SK-N-SH (cell line): ENCODE results near the gene STAMBP. TPM values are rescaled to one million over a fixed set of nuclear protein-coding genes. Genes with fewer than 3 reads are reported as not detected.

Experiments used
- CTCF ChIA-PET: fragments of 300-600, 350-600 bp; formaldehyde crosslinking; extraction: SDS; loops from one replicate; lab custom pipeline; 2021; lab: Yijun Ruan, JAX
- POLR2A ChIA-PET: fragments of 350-600 bp; sonication (Branson Sonifier 250); formaldehyde crosslinking; extraction: SDS; loops from one replicate; lab custom pipeline; 2020; ENCODE audit warnings: antibody characterized with exemption, inconsistent platforms; lab: Yijun Ruan, JAX
- DNase-seq: peaks from one replicate; pipeline ENCODE4 v3.0.0; 2012
- H2AFZ ChIP-seq: fragments of 200-600 bp; sonication (generic); 2 replicates; pipeline ENCODE4 v1.8.1; 2016; ENCODE audit warnings: antibody characterized with exemption, mild to moderate bottlenecking, low read depth
- H3F3A ChIP-seq: fragments of 200-600 bp; sonication (generic); replicated peaks from 2 replicates; pipeline ENCODE3; 2016; ENCODE audit warnings: antibody characterized with exemption, mild to moderate bottlenecking; ENCODE audit not compliant: insufficient read depth
- H3K27ac ChIP-seq, 2 experiments: fragments of 200-500 bp in 1 of 2; fragments of 200-600 bp in 1 of 2; sonication (Bioruptor generic) in 1 of 2; sonication (generic), shearing (Covaris generic) in 1 of 2; 2 replicates each; pipeline versions ENCODE4 v1.5.1 to v1.6.1; 2014 to 2016; ENCODE audit warnings: low read depth in 2 of 2, inconsistent platforms in 1 of 2, low read length in 1 of 2, mild to moderate bottlenecking in 1 of 2, mixed read lengths in 1 of 2
- H3K27me3 ChIP-seq: fragments of 200-600 bp; sonication (generic), shearing (Covaris generic); 2 replicates; pipeline ENCODE4 v1.6.1; 2016; ENCODE audit warnings: mixed run types; ENCODE audit not compliant: insufficient read depth
- H3K36me3 ChIP-seq, 2 experiments: fragments of 200-500 bp in 1 of 2; fragments of 200-600 bp in 1 of 2; sonication (Bioruptor generic) in 1 of 2; sonication (generic) in 1 of 2; replicated peaks in 1 of 2; 2 replicates each; pipeline versions ENCODE3 to v1.5.1; 2014 to 2016; ENCODE audit warnings: low read length in 1 of 2, mild to moderate bottlenecking in 1 of 2; ENCODE audit not compliant: insufficient read depth in 2 of 2, control insufficient read depth in 1 of 2
- H3K4me1 ChIP-seq, 2 experiments: fragments of 200-500 bp in 1 of 2; fragments of 200-600 bp in 1 of 2; sonication (Bioruptor generic) in 1 of 2; sonication (generic), shearing (Covaris generic) in 1 of 2; 2 replicates each; pipeline versions ENCODE4 v1.5.1 to v1.6.1; 2014 to 2016; ENCODE audit warnings: low read depth in 1 of 2, low read length in 1 of 2, mixed run types in 1 of 2; ENCODE audit not compliant: insufficient read depth in 2 of 2, control insufficient read depth in 1 of 2
- H3K4me2 ChIP-seq: fragments of 200-600 bp; sonication (generic), shearing (Covaris generic); 2 replicates; pipeline ENCODE4 v1.6.1; 2017; ENCODE audit warnings: mixed run types
- H3K4me3 ChIP-seq, 2 experiments: fragments of 200-500 bp in 1 of 2; fragments of 200-600 bp in 1 of 2; sonication (Bioruptor generic) in 1 of 2; sonication (generic), shearing (Covaris generic) in 1 of 2; 2 replicates each; pipeline versions ENCODE4 v1.5.1 to v1.8.1; 2014 to 2016; ENCODE audit warnings: low read depth in 2 of 2, inconsistent platforms in 1 of 2, low read length in 1 of 2, mild to moderate bottlenecking in 1 of 2, mixed read lengths in 1 of 2, moderate library complexity in 1 of 2
- H3K79me2 ChIP-seq: fragments of 200-600 bp; sonication (generic); 2 replicates; pipeline ENCODE4 v1.8.1; 2017; ENCODE audit warnings: mild to moderate bottlenecking; ENCODE audit not compliant: insufficient read depth
- H3K9ac ChIP-seq: fragments of 200-600 bp; sonication (generic); 2 replicates; pipeline ENCODE4 v1.6.1; 2017; ENCODE audit warnings: mixed run types
- H3K9me2 ChIP-seq: fragments of 200-600 bp; sonication (generic); 2 replicates; pipeline ENCODE4 v1.6.1; 2017; ENCODE audit warnings: mixed run types
- H3K9me3 ChIP-seq: fragments of 200-600 bp; sonication (generic); 2 replicates; pipeline ENCODE4 v1.6.1; 2017; ENCODE audit warnings: mixed run types, mild to moderate bottlenecking, moderate library complexity
- H4K20me1 ChIP-seq: fragments of 200-600 bp; sonication (generic); 2 replicates; pipeline ENCODE4 v1.6.1; 2017; ENCODE audit warnings: mild to moderate bottlenecking, mixed run types; ENCODE audit not compliant: insufficient read depth
- EP300 ChIP-seq, 2 experiments: IDR thresholded peaks; 2 replicates each; pipeline versions ENCODE4 v1.4.0 to v1.6.1; 2012; ENCODE audit warnings: borderline replicate concordance in 1 of 2, low read depth in 1 of 2, low read length in 1 of 2
- EZH2phosphoT487 ChIP-seq: fragments of 200-600 bp; sonication (generic); IDR thresholded peaks from 2 replicates; pipeline ENCODE4 v1.6.1; 2017; ENCODE audit warnings: low read depth, mixed run types, mild to moderate bottlenecking, antibody characterized with exemption, moderate library complexity, borderline replicate concordance
- GABPA ChIP-seq: IDR thresholded peaks from 2 replicates; pipeline ENCODE4 v1.4.0; 2012; ENCODE audit warnings: low read depth, mild to moderate bottlenecking
- GATA2 ChIP-seq: sonication (generic); formaldehyde crosslinking; IDR thresholded peaks from 2 replicates; pipeline ENCODE4 v1.5.0; 2020; ENCODE audit warnings: mild to moderate bottlenecking, missing genetic modification reagents
- MXI1 ChIP-seq: IDR thresholded peaks from 2 replicates; pipeline ENCODE4 v1.6.1; 2012; ENCODE audit warnings: mild to moderate bottlenecking, low read depth, low read length, improper control_type of control experiment
- NRF1 ChIP-seq: IDR thresholded peaks from 2 replicates; pipeline ENCODE4 v1.6.1; 2012; ENCODE audit warnings: low read depth, mild to moderate bottlenecking, low read length
- REST ChIP-seq: IDR thresholded peaks from 2 replicates; pipeline ENCODE4 v1.6.1; 2012; ENCODE audit warnings: mild to moderate bottlenecking, low read depth, low read length, moderate library complexity
- SMC3 ChIP-seq: IDR thresholded peaks from 2 replicates; pipeline ENCODE4 v1.6.1; 2012; ENCODE audit warnings: low read depth, low read length, improper control_type of control experiment
- TAF1 ChIP-seq: IDR thresholded peaks from 2 replicates; pipeline ENCODE4 v1.6.1; 2012; ENCODE audit warnings: low read depth, mild to moderate bottlenecking, low read length, moderate library complexity, borderline replicate concordance
- USF2 ChIP-seq: fragments of 150-350 bp; IDR thresholded peaks from 2 replicates; pipeline ENCODE4 v1.6.1; 2017; ENCODE audit warnings: antibody characterized with exemption, low read length, low read depth, borderline replicate concordance
- YY1 ChIP-seq: IDR thresholded peaks from 2 replicates; pipeline ENCODE4 v1.4.0; 2012; ENCODE audit warnings: low read depth, mild to moderate bottlenecking
- WGBS: methylation state at CpG from one replicate; pipeline ENCODE4 v1.1.6; 2017; ENCODE audit warnings: low lambda C conversion rate; 5-methylcytosine and 5-hydroxymethylcytosine counted together
- polyA plus RNA-seq, 3 experiments: library from polyadenylated mRNA; depleted of rRNA; stranded (reverse); fragments of >200 nt; gene quantifications; 2 replicates each; pipeline ENCODE4 v1.2.3, GENCODE V29; 2012

STAMBP gene
- polyA plus RNA-seq, 1 of the 3 experiments (the other 2 are of a cell fraction) = 42.2 TPM

- Histone ChIP-seq H3K27ac (no peak overlapping the region), H4K20me1 (no peaks in the 10 kb centered on the region), H3K4me1 (peaks cover 0 to 5% of the 10 kb centered on the region in 2 experiments; a peak in 1 of 4 replicates), H3K4me2 (no peak overlapping the region), H3K4me3 (no peak overlapping the region), H3K9me3 (no peaks in the 10 kb centered on the region), H3K9me2 (no peaks in the 10 kb centered on the region), H3F3A (no peaks in the 10 kb centered on the region), H3K9ac (no peak overlapping the region), H3K79me2 (no peaks in the 10 kb centered on the region), H2AFZ (no peak overlapping the region), H3K27me3 (no peaks in the 10 kb centered on the region; the same call in 1 of the 2 replicates), H3K36me3 (no peaks in the 10 kb centered on the region)
- CTCF ChIA-PET = no interaction called here
- 68% methylated on average over 7 of the region's 7 CpGs for WGBS
- POLR2A ChIA-PET = no interaction called here
- no peak for DNase-seq
- TF ChIP-seq USF2 (no peak), YY1 (no peak), EZH2phosphoT487 (no peak), TAF1 (no peak), SMC3 (no peak), GATA2 (no peak), MXI1 (no peak), REST (no peak), EP300 (IDR thresholded peaks at IDR 0.05; ENCODE audit: borderline replicate concordance in 1 of 2, low read depth in 1 of 2, low read length in 1 of 2) (no peak), GABPA (no peak), NRF1 (no peak)
Measured at GRCh38 chr2:73919596-73920228, 91.0 kb downstream of the STAMBP start.
